SK-N-SH treated with all-trans-retinoic acid at 6 μM for 48 hours (cell line): Measurements from ENCODE around the gene COL4A5.
"Not testable (repeated sequence)": the region's sequence is repeated elsewhere in the genome, so short reads cannot be mapped to it uniquely, and the experiment has no call there.

Experiments used
- ATAC-seq: fragments of 200-7000 bp; cut with Tn5 transposase; 3 replicates; pipeline ENCODE4 v1.9.1; 2020; ENCODE audit warnings: mild to moderate bottlenecking, moderate library complexity
- ARNTL ChIP-seq: fragments of 450-650 bp; formaldehyde crosslinking; IDR thresholded peaks from 2 replicates; pipeline ENCODE4 v1.5.0; 2020; ENCODE audit warnings: low read depth, mild to moderate bottlenecking, moderate library complexity, borderline replicate concordance
- BACH2 ChIP-seq: fragments of 250-450 bp; sonication (Bioruptor Pico); IDR thresholded peaks from 2 replicates; pipeline ENCODE4 v1.9.0; 2021; ENCODE audit warnings: mild to moderate bottlenecking, borderline replicate concordance
- CSDC2 ChIP-seq: fragments of 250-450 bp; sonication (Bioruptor Pico); IDR thresholded peaks from 2 replicates; pipeline ENCODE4 v1.5.0; 2020; ENCODE audit warnings: mild to moderate bottlenecking, moderate library complexity
- GLIS3 ChIP-seq: fragments of 250-450 bp; sonication (Bioruptor Pico); IDR thresholded peaks from 2 replicates; pipeline ENCODE4 v1.5.0; 2020; ENCODE audit warnings: mild to moderate bottlenecking, moderate library complexity
- OSR1 ChIP-seq: fragments of 250-450 bp; sonication (Bioruptor Pico); IDR thresholded peaks from 2 replicates; pipeline ENCODE4 v1.8.0; 2022; ENCODE audit warnings: moderate library complexity, mild to moderate bottlenecking, inconsistent platforms
- PPARA ChIP-seq: fragments of 250-450 bp; sonication (Bioruptor Pico); IDR thresholded peaks from 2 replicates; pipeline ENCODE4 v1.5.0; 2020; ENCODE audit warnings: mild to moderate bottlenecking, borderline replicate concordance
- RARB ChIP-seq: fragments of 250-450 bp; sonication (Bioruptor Pico); IDR thresholded peaks from 2 replicates; pipeline ENCODE4 v1.8.0; 2021; ENCODE audit warnings: mild to moderate bottlenecking, moderate library complexity
- SNAI2 ChIP-seq: fragments of 250-450 bp; sonication (Bioruptor Pico); IDR thresholded peaks from 2 replicates; pipeline ENCODE4 v1.5.0; 2020; ENCODE audit warnings: mild to moderate bottlenecking, moderate library complexity
- TCF4 ChIP-seq: fragments of 250-450 bp; sonication (Bioruptor Pico); IDR thresholded peaks from 2 replicates; pipeline ENCODE4 v1.8.0; 2021; ENCODE audit warnings: mild to moderate bottlenecking, moderate library complexity, borderline replicate concordance
- TOX ChIP-seq: fragments of 250-450 bp; sonication (Bioruptor Pico); IDR thresholded peaks from 2 replicates; pipeline ENCODE4 v1.8.0; 2021; ENCODE audit warnings: mild to moderate bottlenecking, moderate library complexity, borderline replicate concordance
- ZC3H10 ChIP-seq: fragments of 250-450 bp; sonication (Bioruptor Pico); IDR thresholded peaks from 2 replicates; pipeline ENCODE4 v1.5.1; 2021; ENCODE audit warnings: mild to moderate bottlenecking, moderate library complexity
- ZFP3 ChIP-seq: fragments of 250-450 bp; sonication (Bioruptor Pico); IDR thresholded peaks from 2 replicates; pipeline ENCODE4 v1.5.0; 2020; ENCODE audit warnings: mild to moderate bottlenecking, moderate library complexity
- ZNF565 ChIP-seq: fragments of 450-650 bp; formaldehyde crosslinking; conservative IDR thresholded peaks from 2 replicates; pipeline ENCODE4 v1.5.0; 2020; ENCODE audit warnings: low read depth, mild to moderate bottlenecking, moderate library complexity
- ZNF70 ChIP-seq: fragments of 450-650 bp; formaldehyde crosslinking; IDR thresholded peaks from 2 replicates; pipeline ENCODE4 v1.5.0; 2020; ENCODE audit warnings: mild to moderate bottlenecking, moderate library complexity
- ZNF8 ChIP-seq: fragments of 450-650 bp; formaldehyde crosslinking; IDR thresholded peaks from 2 replicates; pipeline ENCODE4 v1.5.0; 2020; ENCODE audit warnings: mild to moderate bottlenecking, moderate library complexity
- TF ChIP-seq, protein P1 (sequence below): fragments of 250-450 bp; sonication (Bioruptor Pico); IDR thresholded peaks from 2 replicates; pipeline ENCODE4 v1.5.1; 2020; ENCODE audit warnings: low read depth, mild to moderate bottlenecking, moderate library complexity
- TF ChIP-seq, protein P2 (sequence below): fragments of 250-450 bp; sonication (Bioruptor Pico); IDR thresholded peaks from 2 replicates; pipeline ENCODE4 v1.8.0; 2020; ENCODE audit warnings: mild to moderate bottlenecking, moderate library complexity, borderline replicate concordance
- TF ChIP-seq, protein P3 (sequence below): fragments of 250-450 bp; sonication (Bioruptor Pico); IDR thresholded peaks from 2 replicates; pipeline ENCODE4 v1.5.1; 2021; ENCODE audit warnings: mild to moderate bottlenecking, moderate library complexity
- TF ChIP-seq, protein P4 (sequence below): fragments of 250-450 bp; sonication (Bioruptor Pico); IDR thresholded peaks from 2 replicates; pipeline ENCODE4 v1.8.0; 2021; ENCODE audit warnings: low read depth, mild to moderate bottlenecking, moderate library complexity, borderline replicate concordance

Gene COL4A5

DNA sequence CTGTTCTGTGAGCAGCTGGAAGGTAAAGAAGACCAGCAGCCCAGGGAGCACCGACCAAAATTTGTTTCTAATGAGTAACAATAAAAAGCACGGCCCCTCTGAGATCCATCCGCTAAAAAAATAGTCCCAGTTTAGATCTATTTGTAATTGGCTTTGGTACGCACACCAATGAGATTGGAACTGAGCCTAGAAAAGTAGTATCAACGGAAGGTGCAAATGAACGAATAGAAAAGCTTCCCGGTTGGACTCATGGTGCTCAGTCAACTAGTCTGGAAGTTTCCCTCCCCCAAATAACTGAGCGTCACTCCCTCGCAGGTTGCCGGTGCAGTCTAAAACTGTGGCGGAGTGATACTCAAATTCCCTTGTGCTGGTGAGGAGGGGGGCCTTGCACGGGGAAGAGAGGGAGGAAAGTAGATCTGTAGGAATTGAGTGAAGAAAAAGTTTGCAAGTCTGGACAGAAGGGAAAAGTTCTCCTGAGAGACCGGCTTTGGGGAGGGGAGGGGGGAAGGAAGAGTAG, at the start of gene COL4A5:
COL4A5 (plus strand) TSS at position 413 of the 517 bp plus-strand sequence. CDS start 288 bp downstream, outside the sequence.
- peak; percentile 57 for ATAC-seq
- no peak for TF ChIP-seq RARB (CRISPR knock-in tag)
- no peak for TF ChIP-seq ZFP3
- TF ChIP-seq, protein P1, sequence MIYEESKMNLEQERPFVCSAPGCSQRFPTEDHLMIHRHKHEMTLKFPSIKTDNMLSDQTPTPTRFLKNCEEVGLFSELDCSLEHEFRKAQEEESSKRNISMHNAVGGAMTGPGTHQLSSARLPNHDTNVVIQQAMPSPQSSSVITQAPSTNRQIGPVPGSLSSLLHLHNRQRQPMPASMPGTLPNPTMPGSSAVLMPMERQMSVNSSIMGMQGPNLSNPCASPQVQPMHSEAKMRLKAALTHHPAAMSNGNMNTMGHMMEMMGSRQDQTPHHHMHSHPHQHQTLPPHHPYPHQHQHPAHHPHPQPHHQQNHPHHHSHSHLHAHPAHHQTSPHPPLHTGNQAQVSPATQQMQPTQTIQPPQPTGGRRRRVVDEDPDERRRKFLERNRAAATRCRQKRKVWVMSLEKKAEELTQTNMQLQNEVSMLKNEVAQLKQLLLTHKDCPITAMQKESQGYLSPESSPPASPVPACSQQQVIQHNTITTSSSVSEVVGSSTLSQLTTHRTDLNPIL (CRISPR knock-in tag): no peak
- TF ChIP-seq OSR1 (CRISPR knock-in tag): no peak
- TF ChIP-seq, protein P2, sequence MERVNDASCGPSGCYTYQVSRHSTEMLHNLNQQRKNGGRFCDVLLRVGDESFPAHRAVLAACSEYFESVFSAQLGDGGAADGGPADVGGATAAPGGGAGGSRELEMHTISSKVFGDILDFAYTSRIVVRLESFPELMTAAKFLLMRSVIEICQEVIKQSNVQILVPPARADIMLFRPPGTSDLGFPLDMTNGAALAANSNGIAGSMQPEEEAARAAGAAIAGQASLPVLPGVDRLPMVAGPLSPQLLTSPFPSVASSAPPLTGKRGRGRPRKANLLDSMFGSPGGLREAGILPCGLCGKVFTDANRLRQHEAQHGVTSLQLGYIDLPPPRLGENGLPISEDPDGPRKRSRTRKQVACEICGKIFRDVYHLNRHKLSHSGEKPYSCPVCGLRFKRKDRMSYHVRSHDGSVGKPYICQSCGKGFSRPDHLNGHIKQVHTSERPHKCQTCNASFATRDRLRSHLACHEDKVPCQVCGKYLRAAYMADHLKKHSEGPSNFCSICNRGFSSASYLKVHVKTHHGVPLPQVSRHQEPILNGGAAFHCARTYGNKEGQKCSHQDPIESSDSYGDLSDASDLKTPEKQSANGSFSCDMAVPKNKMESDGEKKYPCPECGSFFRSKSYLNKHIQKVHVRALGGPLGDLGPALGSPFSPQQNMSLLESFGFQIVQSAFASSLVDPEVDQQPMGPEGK: no peak
- no peak for TF ChIP-seq ZNF565 (CRISPR knock-in tag)
- TF ChIP-seq TOX (CRISPR knock-in tag): no peak
- no peak for TF ChIP-seq ZC3H10 (CRISPR knock-in tag)
- no peak for TF ChIP-seq GLIS3 (CRISPR knock-in tag)
- TF ChIP-seq, protein P3, sequence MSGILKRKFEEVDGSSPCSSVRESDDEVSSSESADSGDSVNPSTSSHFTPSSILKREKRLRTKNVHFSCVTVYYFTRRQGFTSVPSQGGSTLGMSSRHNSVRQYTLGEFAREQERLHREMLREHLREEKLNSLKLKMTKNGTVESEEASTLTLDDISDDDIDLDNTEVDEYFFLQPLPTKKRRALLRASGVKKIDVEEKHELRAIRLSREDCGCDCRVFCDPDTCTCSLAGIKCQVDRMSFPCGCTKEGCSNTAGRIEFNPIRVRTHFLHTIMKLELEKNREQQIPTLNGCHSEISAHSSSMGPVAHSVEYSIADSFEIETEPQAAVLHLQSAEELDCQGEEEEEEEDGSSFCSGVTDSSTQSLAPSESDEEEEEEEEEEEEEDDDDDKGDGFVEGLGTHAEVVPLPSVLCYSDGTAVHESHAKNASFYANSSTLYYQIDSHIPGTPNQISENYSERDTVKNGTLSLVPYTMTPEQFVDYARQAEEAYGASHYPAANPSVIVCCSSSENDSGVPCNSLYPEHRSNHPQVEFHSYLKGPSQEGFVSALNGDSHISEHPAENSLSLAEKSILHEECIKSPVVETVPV: no peak
- no peak for TF ChIP-seq ZNF70
- TF ChIP-seq ARNTL (CRISPR knock-in tag): no peak
- TF ChIP-seq PPARA (CRISPR knock-in tag): no peak
- TF ChIP-seq, all 23 proteins: peak for 0

DNA sequence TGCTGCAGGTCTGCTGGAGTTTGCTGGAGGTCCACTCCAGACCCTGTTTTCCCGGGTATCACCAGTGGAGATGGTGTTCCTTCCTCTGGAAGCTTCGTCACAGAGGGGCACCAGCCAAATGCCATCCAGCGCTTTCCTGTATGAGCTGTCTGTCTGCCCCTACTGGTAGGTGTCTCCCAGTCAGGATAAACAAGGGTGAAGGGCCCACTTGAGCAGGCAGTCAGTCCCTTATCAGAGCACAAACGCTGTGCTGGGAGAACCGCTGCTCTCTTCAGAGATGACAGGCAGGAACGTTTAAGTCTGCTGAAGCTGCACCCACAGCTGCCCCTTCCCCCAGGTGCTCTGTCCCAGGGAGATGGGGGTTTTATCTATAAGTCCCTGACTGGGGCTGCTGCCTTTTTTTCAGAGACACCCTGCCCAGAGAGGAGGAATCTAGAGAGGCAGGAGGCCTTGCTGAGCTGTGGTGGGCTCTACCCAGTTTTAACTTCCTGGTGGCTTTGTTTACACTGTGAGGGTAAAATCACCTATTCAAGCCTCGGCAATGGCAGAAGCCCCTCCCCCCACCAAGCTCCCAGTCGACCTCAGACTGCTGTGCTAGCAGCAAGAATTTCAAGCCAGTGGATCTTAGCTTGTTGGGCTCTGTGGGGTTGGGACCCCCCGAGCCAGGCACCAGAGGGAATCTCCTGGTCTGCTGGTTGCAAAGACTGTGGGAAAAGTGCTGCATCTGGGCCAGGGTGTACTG, 48.5 kb upstream of the COL4A5 start:
- ATAC-seq: not testable (repeated sequence)

DNA sequence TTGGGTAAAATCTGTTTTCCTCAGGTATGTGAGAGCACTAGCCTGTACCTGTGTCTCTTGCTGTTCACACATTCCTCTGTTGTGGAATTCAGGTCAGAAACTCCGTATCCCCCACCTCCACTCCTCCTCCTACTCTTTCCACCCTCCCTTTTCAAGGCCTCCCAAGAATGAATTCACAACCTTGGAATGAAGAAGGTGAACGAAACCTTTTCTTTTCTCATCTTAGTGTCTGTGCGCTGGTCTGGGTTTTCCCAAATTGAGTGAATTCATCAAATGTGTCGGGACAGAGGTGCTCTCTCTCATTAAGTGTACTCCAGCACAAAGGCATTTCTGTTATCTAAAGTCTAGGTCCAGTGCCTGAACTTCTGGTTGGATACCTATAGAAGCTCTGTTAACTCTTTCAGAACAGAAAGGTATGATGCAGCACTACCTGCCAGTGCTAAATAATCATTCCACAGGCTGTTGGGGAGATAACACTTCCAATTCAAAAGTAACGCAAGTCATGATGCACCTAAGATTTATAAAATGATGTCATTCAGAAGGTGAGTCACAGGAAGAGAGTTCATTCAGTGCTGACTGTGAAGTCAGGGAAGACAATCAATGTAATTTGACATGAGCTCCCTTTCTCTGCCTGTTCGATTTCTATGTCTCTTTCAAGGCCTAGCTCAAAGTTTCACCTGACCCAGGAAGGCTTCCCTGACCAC, 43.3 kb upstream of the COL4A5 start:
- TF ChIP-seq ARNTL (CRISPR knock-in tag) (no peak), SNAI2 (CRISPR knock-in tag) (no peak), ZNF70 (no peak), ZNF565 (CRISPR knock-in tag) (no peak), TCF4 (CRISPR knock-in tag) (no peak), CSDC2 (no peak), ZC3H10 (CRISPR knock-in tag) (no peak), OSR1 (CRISPR knock-in tag) (no peak), BACH2 (CRISPR knock-in tag) (no peak), TOX (CRISPR knock-in tag) (no peak), ZNF8 (CRISPR knock-in tag) (no peak)
- TF ChIP-seq, protein P1 (CRISPR knock-in tag): no peak
- no peak for ATAC-seq

DNA sequence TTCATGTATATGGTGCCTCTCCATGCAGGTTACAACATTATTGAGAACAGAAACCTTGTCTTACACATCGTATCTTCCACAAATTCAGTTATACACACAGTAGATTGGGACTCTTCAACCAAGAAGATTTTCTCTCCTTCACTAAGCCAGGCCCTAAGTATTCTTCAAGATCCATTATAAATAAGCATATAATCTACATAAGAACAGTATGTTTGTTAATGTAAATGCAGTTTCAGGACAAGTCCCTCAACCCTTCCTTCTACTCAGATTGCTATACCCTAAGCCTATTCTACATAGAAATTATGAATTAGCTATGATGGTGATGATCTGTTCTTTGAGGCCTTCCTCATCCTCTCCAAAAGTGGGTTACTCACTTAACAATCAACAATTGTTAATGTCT, 42.7 kb upstream of the COL4A5 start:
- TF ChIP-seq ZFP3 (no peak), CSDC2 (no peak), ZNF70 (no peak), PPARA (CRISPR knock-in tag) (no peak), ZC3H10 (CRISPR knock-in tag) (no peak)
- TF ChIP-seq, protein P4, sequence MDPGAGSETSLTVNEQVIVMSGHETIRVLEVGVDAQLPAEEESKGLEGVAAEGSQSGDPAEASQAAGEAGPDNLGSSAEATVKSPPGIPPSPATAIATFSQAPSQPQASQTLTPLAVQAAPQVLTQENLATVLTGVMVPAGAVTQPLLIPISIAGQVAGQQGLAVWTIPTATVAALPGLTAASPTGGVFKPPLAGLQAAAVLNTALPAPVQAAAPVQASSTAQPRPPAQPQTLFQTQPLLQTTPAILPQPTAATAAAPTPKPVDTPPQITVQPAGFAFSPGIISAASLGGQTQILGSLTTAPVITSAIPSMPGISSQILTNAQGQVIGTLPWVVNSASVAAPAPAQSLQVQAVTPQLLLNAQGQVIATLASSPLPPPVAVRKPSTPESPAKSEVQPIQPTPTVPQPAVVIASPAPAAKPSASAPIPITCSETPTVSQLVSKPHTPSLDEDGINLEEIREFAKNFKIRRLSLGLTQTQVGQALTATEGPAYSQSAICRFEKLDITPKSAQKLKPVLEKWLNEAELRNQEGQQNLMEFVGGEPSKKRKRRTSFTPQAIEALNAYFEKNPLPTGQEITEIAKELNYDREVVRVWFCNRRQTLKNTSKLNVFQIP (CRISPR knock-in tag): no peak
- TF ChIP-seq, all 23 proteins: peak for 0
- ATAC-seq: no peak
